Endothelial cell of umbilical vein (primary cell): ENCODE measurements around the gene AKTIP. TPM values are rescaled to one million over a fixed set of nuclear protein-coding genes. Genes with fewer than 3 reads are reported as not detected.

Experiments
- BruUV-seq: library from RNA; stranded (reverse); fragments of 400-500 nt; replicated peaks from 2 replicates; lab custom pipeline; 2021; lab: Mats Ljungman, UMichigan
- CTCF ChIA-PET: fragments of 300-600, 350-600 bp; sonication (Branson Sonifier 250); formaldehyde crosslinking; loops from one replicate; lab custom pipeline; 2021; ENCODE audit warnings: antibody characterized with exemption, inconsistent platforms; lab: Charles Lee
- POLR2A ChIA-PET: fragments of 300-600, 350-600 bp; sonication (Branson Sonifier 250); formaldehyde crosslinking; loops from one replicate; lab custom pipeline; 2021; ENCODE audit warnings: antibody characterized with exemption, inconsistent platforms; lab: Charles Lee
- DNase-seq: peaks from one replicate; pipeline ENCODE4 v3.0.0-alpha.2; 2011; ENCODE audit warnings: low read depth, low spot score
- FAIRE-seq: peaks from 2 replicates; lab custom pipeline; 2011; peaks lifted over from hg19 to GRCh38; lab: Jason Lieb, UNC
- H2AFZ ChIP-seq: 2 replicates; pipeline ENCODE4 v1.6.0; 2012; ENCODE audit warnings: low read depth, low read length, control low read depth, inconsistent platforms
- H3K27ac ChIP-seq: 2 replicates; pipeline ENCODE4 v1.5.1; 2011; ENCODE audit warnings: low read depth, mild to moderate bottlenecking, control low read depth, low read length, moderate library complexity; ENCODE audit not compliant: insufficient read depth
- H3K27me3 ChIP-seq, 2 experiments: 2 replicates each; pipeline versions ENCODE4 v1.6.0 to v1.6.1; 2011; ENCODE audit warnings: low read length in 2 of 2, mixed read lengths in 1 of 2; ENCODE audit not compliant: control insufficient read depth in 2 of 2, insufficient read depth in 2 of 2
- H3K36me3 ChIP-seq, 2 experiments: 2 replicates in 1 of 2; 3 replicates in 1 of 2; pipeline ENCODE4 v1.5.1; 2011; ENCODE audit warnings: low read length in 2 of 2, mild to moderate bottlenecking in 1 of 2, moderate library complexity in 1 of 2; ENCODE audit not compliant: control insufficient read depth in 2 of 2, insufficient read depth in 2 of 2; ENCODE audit errors: extremely low read depth in 1 of 2
- H3K4me1 ChIP-seq: 3 replicates; pipeline ENCODE4 v1.5.1; 2011; ENCODE audit warnings: mild to moderate bottlenecking, low read length; ENCODE audit not compliant: control insufficient read depth, insufficient read depth; ENCODE audit errors: extremely low read depth
- H3K4me2 ChIP-seq: 2 replicates; pipeline ENCODE4 v1.6.1; 2011; ENCODE audit warnings: low read length, control low read depth, mixed read lengths; ENCODE audit not compliant: insufficient read depth
- H3K4me3 ChIP-seq, 3 experiments: fragments of 200-600 bp in 1 of 3; sonication (generic), shearing (Covaris generic) in 1 of 3; replicated peaks in 1 of 3; 2 replicates each; pipeline ENCODE4 v1.5.1; 2011 to 2016; ENCODE audit warnings: control low read depth in 3 of 3, low read length in 3 of 3, mild to moderate bottlenecking in 2 of 3, inconsistent platforms in 1 of 3, low read depth in 1 of 3, moderate library complexity in 1 of 3; ENCODE audit not compliant: insufficient read depth in 1 of 3
- H3K79me2 ChIP-seq: 2 replicates; pipeline ENCODE4 v1.6.0; 2012; ENCODE audit warnings: low read length, inconsistent platforms; ENCODE audit not compliant: control insufficient read depth, insufficient read depth
- H3K9ac ChIP-seq: replicated peaks from 2 replicates; pipeline ENCODE3; 2011; ENCODE audit warnings: low read length, control low read depth; ENCODE audit not compliant: insufficient read depth; ENCODE audit errors: extremely low read depth
- H3K9me1 ChIP-seq: replicated peaks from 3 replicates; pipeline ENCODE4 v1.6.0; 2011; ENCODE audit warnings: mild to moderate bottlenecking, low read length; ENCODE audit not compliant: control insufficient read depth, insufficient read depth; ENCODE audit errors: extremely low read depth
- H3K9me3 ChIP-seq: replicated peaks from 2 replicates; pipeline ENCODE4 v1.5.1; 2012; ENCODE audit warnings: low read length, inconsistent platforms; ENCODE audit not compliant: control insufficient read depth, insufficient read depth
- H4K20me1 ChIP-seq: replicated peaks from 2 replicates; pipeline ENCODE3; 2011; ENCODE audit warnings: mild to moderate bottlenecking, low read length; ENCODE audit not compliant: control insufficient read depth, insufficient read depth; ENCODE audit errors: extremely low read depth
- CTCF ChIP-seq, 2 donors: IDR thresholded peaks; 1 replicate in 1 of 2; 2 replicates in 1 of 2; pipeline ENCODE4 v1.5.1; 2011; ENCODE audit warnings: low read length in 2 of 2, mild to moderate bottlenecking in 2 of 2, moderate library complexity in 2 of 2, control low read depth in 1 of 2, inconsistent platforms in 1 of 2, low read depth in 1 of 2; ENCODE audit not compliant: insufficient read depth in 1 of 2; ENCODE audit errors: extremely low read depth in 1 of 2
- EZH2 ChIP-seq: IDR thresholded peaks from 2 replicates; pipeline ENCODE4 v1.6.1; 2012; ENCODE audit warnings: borderline replicate concordance, low read depth, mild to moderate bottlenecking, moderate library complexity, low read length, inconsistent platforms; ENCODE audit not compliant: severe bottlenecking
- FOS ChIP-seq: IDR thresholded peaks from 2 replicates; pipeline ENCODE4 v1.6.1; 2011; ENCODE audit warnings: mild to moderate bottlenecking, low read length, moderate library complexity, borderline replicate concordance; ENCODE audit not compliant: insufficient read depth
- GATA2 ChIP-seq: IDR thresholded peaks from 2 replicates; pipeline ENCODE4 v1.7.0; 2011; ENCODE audit warnings: low read depth, mild to moderate bottlenecking, moderate library complexity, mixed read lengths, low read length; ENCODE audit not compliant: insufficient read length, insufficient read depth
- JUN ChIP-seq: IDR thresholded peaks from 2 replicates; pipeline ENCODE4 v1.6.1; 2011; ENCODE audit warnings: borderline replicate concordance, low read depth; ENCODE audit not compliant: insufficient read length, insufficient read depth
- MYC ChIP-seq: IDR thresholded peaks from one replicate; pipeline ENCODE4 v1.6.1; 2011; ENCODE audit warnings: mild to moderate bottlenecking, low read depth, low read length
- POLR2A ChIP-seq: IDR thresholded peaks from 2 replicates; pipeline ENCODE4 v1.6.1; 2012; ENCODE audit warnings: low read depth, mild to moderate bottlenecking, control low read depth, low read length
- POLR2AphosphoS5 ChIP-seq: IDR thresholded peaks from 2 replicates; pipeline ENCODE4 v1.6.1; 2012; ENCODE audit warnings: low read depth, mild to moderate bottlenecking, control low read depth, low read length, moderate library complexity; ENCODE audit not compliant: insufficient read depth
- dilution Hi-C: fragments of 300-500 bp; cut with MboI; formaldehyde crosslinking; loops from one replicate; pipeline ENCODE4 v1.15.0; 2019; ENCODE audit warnings: low sequenced_read_pairs; ENCODE audit not compliant: extremely low pct_ligation_motif_present
- intact Hi-C: fragments of 100-400 bp; cut with micrococcal nuclease; formaldehyde crosslinking; loops from one replicate; pipeline ENCODE4 v1.10.0; 2022
- polyA plus RNA-seq, 4 experiments: library from polyadenylated mRNA; depleted of rRNA in 3 of 4; stranded (reverse) in 3 of 4; unstranded in 1 of 4; fragments of >200 nt; gene quantifications; 2 replicates each; pipeline versions ENCODE4 v1.2.1 to v1.2.3, GENCODE V29; 2011 to 2012; ENCODE audit warnings: missing spikeins in 1 of 4
- total RNA-seq: library from RNA; stranded (reverse); gene quantifications from 2 replicates; pipeline ENCODE4 v1.2.3, GENCODE V29; 2021
- TF ChIP-seq, protein P1 (sequence below): IDR thresholded peaks from 2 replicates; pipeline ENCODE4 v1.6.1; 2011; ENCODE audit not compliant: insufficient read depth, insufficient read length

The AKTIP gene
- total and polyA plus RNA-seq, 2 donors (not counting 3 experiments of a cell fraction or from before 2014, with no cell fraction given) = 25.1 to 32.7 TPM

DNA sequence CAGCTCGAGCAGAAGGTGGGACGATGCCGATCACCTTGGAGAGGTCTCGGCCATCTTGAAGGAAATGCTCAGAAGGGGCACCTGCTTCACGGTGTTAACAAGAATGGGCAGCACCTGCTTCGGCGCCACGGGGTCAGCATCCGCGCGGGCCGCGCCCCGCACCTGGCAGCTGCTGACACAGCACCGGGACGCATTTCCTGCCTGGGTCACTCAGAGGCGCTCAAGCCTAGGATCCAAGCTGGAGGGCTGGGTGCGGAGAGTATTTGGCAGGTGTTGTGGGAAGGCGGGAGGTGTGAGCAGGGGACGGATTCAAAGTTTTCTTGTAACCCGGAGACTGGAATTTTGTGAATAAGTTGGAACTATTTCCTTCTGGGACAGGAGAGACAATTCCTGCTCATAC is 39.3 kb upstream of the AKTIP start:
- POLR2A ChIA-PET = no interaction called here
- BruUV-seq = no TSS peak
- DNase-seq (no peak), FAIRE-seq (no peak)
- H3K9me1 ChIP-seq = no peaks in the 10 kb centered on the region
- no peak overlapping the region for H3K4me3 ChIP-seq
- H3K79me2 ChIP-seq = no peaks in the 10 kb centered on the region
- H3K9ac ChIP-seq = no peak overlapping the region
- dilution Hi-C loops (no loop called here), intact Hi-C loops (no loop called here)
- no peaks in the 10 kb centered on the region for H3K9me3 ChIP-seq
- H3K4me2 ChIP-seq = no peak overlapping the region
- H3K4me1 ChIP-seq = no peaks in the 10 kb centered on the region
- H3K27me3 ChIP-seq = peaks cover 2 to 7% of the 10 kb centered on the region in 2 experiments
- H2AFZ ChIP-seq = no peak overlapping the region
- H4K20me1 ChIP-seq = no peaks in the 10 kb centered on the region
- H3K36me3 ChIP-seq = no peaks in the 10 kb centered on the region
- no peak overlapping the region for H3K27ac ChIP-seq
- TF ChIP-seq JUN (no peak), CTCF (IDR thresholded peaks at IDR 0.05; ENCODE audit: extremely low read depth in 1 of 2, insufficient read depth in 1 of 2, low read depth in 1 of 2, low read length in 2 of 2) (no peak), FOS (no peak), GATA2 (no peak), MYC (no peak), EZH2 (no peak), POLR2A (no peak), POLR2AphosphoS5 (no peak)
- TF ChIP-seq, protein P1, sequence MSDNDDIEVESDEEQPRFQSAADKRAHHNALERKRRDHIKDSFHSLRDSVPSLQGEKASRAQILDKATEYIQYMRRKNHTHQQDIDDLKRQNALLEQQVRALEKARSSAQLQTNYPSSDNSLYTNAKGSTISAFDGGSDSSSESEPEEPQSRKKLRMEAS = no peak
- CTCF ChIA-PET = interaction anchor here (2.2 kb wide), 1 partner anchor 32 kb away, joined by 8 read pairs; no protein-coding TSS in a partner anchor
